Tibial nerve (tissue), 3 donors: ENCODE measurements around the gene FGR.

Experiments
- CTCF ChIP-seq, 5 experiments: fragments of 200-600 bp in 3 of 5; fragments of 450-650 bp in 2 of 5; sonication (generic) in 3 of 5; IDR thresholded peaks; one replicate each; pipeline ENCODE4 v1.5.1; 2016 to 2019; ENCODE audit warnings: antibody characterized with exemption in 5 of 5, mild to moderate bottlenecking in 3 of 5, moderate library complexity in 2 of 5
- POLR2A ChIP-seq, 2 donors: fragments of 450-650 bp; IDR thresholded peaks; one replicate each; pipeline ENCODE4 v1.6.1; 2017; ENCODE audit warnings: antibody characterized with exemption in 2 of 2, mild to moderate bottlenecking in 2 of 2, moderate library complexity in 2 of 2

- no peak for TF ChIP-seq CTCF (IDR thresholded peaks at IDR 0.05)
- TF ChIP-seq POLR2A (IDR thresholded peaks at IDR 0.05): no peak
These were observed 53.2 kb downstream of the FGR start for GRCh38 chr1:27581823-27582243.
